Measurements from ENCODE around the gene CFH.
A peak's percentile ranks its signal among the peaks of the same experiment; 100 is the strongest.
"Not testable (repeated sequence)": the region's sequence is repeated elsewhere in the genome, so short reads cannot be mapped to it uniquely, and the experiment has no call there.

CFH gene

DNA sequence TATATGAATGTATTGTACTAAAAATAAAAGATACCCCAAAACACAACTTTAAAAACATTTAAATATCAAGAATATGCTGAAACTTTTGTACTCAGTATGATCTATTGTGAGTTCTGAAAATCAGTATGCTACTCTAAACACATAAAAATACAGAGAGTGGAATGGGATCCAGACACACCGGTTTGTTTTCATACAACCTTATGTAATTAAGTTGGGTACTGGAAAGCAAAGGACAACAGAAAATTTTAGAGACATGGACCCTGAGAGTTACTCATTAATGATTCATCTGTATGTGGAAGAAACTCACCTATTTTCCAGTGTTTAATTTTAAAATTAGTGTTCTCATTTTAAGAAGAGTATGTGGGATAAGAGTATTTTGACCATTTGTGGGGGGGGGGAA, 121.9 kb downstream of the CFH start:
- DNase-seq = no peak

DNA sequence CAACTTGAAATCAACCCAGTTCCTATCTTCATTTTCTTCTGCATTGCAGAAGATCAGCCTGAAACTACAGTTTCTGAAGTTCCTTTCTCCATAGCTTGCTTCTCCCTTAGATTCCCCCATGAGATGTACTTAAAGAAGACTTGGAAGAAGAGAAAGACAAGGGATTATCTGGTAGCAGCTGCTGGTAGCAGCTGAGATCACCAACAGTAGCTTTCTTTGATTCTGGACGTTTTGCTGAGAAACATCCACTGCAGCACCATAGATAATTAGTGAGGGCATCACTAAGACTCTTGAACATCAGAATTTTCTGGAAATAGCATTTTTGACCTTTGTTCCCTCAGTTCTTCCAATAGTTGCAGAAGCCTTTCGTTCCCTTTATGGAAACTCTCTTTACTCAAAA, 122.3 kb downstream of the CFH start:
- DNase-seq = no peak

DNA sequence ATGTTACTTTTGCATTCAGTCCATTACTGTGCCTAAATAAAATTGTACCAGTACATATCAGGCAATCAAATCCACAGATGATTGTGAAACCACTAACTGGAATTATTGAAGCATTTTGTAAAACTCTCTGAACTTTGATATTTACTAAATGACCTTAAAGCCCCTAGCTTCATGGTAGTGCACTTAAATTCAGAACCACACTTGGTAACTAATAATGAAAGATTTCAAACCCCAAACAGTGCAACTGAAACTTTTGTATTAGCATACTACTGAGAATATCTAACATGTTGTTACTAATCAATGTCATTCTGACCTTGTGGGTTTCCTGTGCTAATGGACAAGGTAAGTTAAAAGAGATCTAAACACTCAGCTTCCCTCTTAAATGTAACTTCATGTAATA, 122.8 kb downstream of the CFH start, which contains the start of gene CFHR3:
CFHR3 (plus strand) TSS at position 238 of the 400 bp plus-strand sequence; CDS start at position 285, 47 bp downstream.
- DNase-seq = no peak

DNA sequence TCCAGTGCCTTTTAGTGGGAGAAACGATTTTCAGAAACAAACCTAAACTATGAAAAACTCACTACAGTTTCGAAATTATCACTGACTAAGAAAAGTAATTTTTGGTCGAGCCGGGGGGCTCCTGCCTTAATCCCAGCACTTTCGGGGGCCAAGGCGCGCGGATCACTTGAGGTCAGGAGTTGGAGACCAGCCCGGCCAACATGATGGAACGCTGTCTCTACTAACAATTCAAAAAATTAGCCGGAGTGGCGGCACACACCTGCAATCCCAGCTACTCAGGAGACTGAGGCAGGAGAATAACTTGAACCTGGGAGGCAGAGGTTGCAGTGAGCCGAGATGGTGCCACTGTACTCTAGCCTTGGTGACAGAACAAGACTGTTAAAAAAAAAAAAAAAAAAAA, 125.8 kb downstream of the CFH start:
- no peak for DNase-seq

DNA sequence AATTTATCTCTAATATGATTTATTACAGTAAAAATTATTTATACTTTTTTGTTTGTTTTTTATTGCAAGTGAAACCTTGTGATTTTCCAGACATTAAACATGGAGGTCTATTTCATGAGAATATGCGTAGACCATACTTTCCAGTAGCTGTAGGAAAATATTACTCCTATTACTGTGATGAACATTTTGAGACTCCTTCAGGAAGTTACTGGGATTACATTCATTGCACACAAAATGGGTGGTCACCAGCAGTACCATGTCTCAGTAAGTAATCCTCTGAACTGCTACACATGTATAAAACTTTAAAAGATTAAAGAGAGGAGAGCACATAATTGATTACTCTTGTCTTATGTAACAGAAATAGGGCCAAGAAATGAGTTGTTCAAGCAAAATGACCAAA, 127.2 kb downstream of the CFH start:
- no peak for DNase-seq

DNA sequence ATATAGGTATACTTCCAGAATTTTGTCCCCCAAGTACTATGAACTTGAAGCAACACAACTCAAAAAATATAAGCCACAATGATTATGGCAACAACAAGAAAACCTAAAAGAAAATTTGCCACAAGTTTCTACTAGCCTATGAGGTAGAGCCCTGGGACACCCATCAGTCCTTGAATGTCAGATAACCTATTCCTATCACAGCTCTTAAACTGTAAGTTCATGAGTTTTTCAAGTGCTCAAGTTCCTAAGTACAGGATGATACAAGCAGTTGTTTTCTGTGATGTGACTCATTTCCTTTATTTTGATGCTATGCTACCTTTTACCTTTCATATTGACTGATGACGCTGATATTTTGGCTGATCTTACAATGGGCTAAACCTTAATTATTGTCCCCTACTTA, 139.4 kb downstream of the CFH start:
- not testable (repeated sequence) for DNase-seq

DNA sequence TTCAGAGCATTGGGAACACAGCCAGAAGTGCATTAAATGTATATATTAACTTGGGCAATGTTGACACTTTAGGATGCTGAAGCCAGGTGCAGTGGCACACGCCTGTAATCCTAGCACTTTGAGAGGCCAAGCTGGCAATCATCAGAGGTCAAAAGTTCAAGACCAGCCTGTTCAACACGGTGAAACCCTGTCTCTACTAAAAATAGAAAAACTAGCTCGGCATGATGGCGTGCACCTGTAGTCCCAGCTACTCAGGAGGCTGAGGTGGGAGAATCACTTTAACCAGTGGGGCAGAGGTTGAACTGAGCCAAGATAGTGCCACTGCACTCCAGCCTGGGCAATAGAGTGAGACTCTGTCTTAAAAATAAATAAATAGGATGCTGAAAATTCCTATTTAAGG, 142.3 kb downstream of the CFH start:
- DNase-seq = peak; percentile 7
